Measurements from ENCODE around the gene CLCA1. TPM values are rescaled to one million over a fixed set of nuclear protein-coding genes. Genes with fewer than 3 reads are reported as not detected.

Gene CLCA1
- total RNA-seq, 1 donor from 2014 or later: not detected

DNA sequence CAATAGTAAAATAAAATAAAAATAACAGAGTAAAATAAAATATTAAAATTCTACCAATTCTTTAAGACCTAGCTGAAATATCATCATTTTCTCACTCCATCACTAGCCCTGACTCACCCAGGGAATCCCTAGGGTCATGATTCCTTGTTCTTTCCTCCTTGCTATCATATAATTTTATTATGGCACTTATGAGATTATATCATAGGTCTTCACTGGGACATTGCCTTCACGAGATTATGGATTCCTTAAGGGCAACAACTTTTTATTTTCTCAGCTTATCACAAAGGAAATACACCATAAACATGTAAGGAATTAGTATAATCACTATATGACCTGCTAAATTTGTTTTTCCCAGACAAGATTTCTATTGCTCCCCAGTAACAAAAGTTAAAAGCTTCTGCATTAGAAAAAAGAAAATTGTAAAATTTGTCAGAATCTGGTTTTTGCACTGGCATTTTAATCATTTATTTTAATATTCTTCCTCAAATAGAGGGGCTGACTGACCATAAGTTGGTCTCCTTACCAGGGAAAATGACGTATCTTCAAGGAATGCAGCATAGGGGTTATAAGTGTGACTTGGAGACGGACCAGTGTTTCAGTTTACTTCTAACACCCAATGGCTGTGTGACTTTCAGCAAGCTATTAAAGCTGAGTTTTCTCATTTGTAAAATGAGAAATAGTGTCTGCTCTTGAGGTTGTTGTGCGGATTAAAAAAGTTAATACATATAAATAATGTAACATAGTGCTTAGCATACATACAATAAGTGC, 69.4 kb downstream of the CLCA1 start:
- intact Hi-C loops (cut with DNase I): no loop called here
- Histone ChIP-seq H3K36me3 (no peaks in the 10 kb centered on the region), H3K4me1 (no peaks in the 10 kb centered on the region), H3K4me3 (no peak overlapping the region), H3K27ac (no peak overlapping the region), H3K27me3 (no peaks in the 10 kb centered on the region), H3K9me3 (no peaks in the 10 kb centered on the region)
- TF ChIP-seq, protein P1, sequence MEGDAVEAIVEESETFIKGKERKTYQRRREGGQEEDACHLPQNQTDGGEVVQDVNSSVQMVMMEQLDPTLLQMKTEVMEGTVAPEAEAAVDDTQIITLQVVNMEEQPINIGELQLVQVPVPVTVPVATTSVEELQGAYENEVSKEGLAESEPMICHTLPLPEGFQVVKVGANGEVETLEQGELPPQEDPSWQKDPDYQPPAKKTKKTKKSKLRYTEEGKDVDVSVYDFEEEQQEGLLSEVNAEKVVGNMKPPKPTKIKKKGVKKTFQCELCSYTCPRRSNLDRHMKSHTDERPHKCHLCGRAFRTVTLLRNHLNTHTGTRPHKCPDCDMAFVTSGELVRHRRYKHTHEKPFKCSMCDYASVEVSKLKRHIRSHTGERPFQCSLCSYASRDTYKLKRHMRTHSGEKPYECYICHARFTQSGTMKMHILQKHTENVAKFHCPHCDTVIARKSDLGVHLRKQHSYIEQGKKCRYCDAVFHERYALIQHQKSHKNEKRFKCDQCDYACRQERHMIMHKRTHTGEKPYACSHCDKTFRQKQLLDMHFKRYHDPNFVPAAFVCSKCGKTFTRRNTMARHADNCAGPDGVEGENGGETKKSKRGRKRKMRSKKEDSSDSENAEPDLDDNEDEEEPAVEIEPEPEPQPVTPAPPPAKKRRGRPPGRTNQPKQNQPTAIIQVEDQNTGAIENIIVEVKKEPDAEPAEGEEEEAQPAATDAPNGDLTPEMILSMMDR (IDR thresholded peaks at IDR 0.05): no peak
- TF ChIP-seq POLR2A (IDR thresholded peaks at IDR 0.05): no peak
- no peak for TF ChIP-seq POLR2AphosphoS5 (IDR thresholded peaks at IDR 0.05; ENCODE audit: insufficient read depth in 1 of 2, low read depth in 1 of 2)
- no peak for DNase-seq (ENCODE audit: extremely low spot score in 2 of 2)

DNA sequence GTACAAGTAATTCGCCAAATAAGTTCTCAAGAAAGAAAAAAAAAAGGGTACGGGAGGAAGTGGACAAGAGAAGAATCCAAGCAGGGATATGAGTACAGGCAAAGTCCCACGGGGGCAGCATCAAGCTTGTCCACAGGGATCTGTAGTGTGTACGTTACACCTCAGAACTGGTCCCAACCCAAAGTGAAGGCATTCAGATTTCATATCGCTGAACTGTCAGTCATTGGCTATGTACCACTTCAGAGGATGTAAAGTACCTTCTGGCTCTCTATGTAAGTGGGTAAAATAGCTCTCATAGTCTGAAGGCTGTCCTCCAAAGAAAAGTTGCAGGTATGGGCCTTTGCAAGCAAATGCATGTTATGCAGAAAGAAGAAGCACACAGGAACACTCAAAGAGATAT, 70.0 kb downstream of the CLCA1 start:
- intact Hi-C loops (cut with DNase I): no loop called here
- no peaks in the 10 kb centered on the region for H3K36me3 ChIP-seq
- H3K4me3 ChIP-seq: no peak overlapping the region
- no peaks in the 10 kb centered on the region for H3K27me3 ChIP-seq
- TF ChIP-seq, protein P1 (IDR thresholded peaks at IDR 0.05): no peak
- TF ChIP-seq POLR2A (IDR thresholded peaks at IDR 0.05): no peak
- no peak for TF ChIP-seq POLR2AphosphoS5 (IDR thresholded peaks at IDR 0.05; ENCODE audit: insufficient read depth in 1 of 2, low read depth in 1 of 2)
- no peaks in the 10 kb centered on the region for H3K9me3 ChIP-seq
- DNase-seq (ENCODE audit: extremely low spot score in 2 of 2): no peak
- no peak overlapping the region for H3K27ac ChIP-seq
- no peaks in the 10 kb centered on the region for H3K4me1 ChIP-seq

DNA sequence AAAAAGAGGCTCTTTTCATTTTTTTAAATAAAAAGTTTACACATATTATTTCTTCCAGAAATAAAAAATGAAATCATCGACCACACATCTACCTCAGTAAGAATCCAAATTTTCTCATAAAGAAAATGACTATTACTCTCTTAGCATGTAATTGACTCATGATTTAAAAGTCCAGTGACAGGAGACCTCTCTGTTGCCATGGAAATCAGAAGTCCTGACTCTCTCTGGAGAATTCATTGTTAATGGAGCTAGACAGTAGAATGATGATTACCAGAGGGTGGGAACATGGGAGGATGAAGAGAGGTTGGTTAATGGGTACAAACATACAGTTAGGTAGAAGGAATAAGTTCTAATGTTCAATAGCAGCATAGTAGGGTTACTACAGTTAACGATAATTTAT, 73.1 kb downstream of the CLCA1 start:
- Histone ChIP-seq H3K9me3 (no peaks in the 10 kb centered on the region), H3K4me1 (no peaks in the 10 kb centered on the region), H3K36me3 (no peaks in the 10 kb centered on the region), H3K4me3 (no peak overlapping the region), H3K27me3 (no peaks in the 10 kb centered on the region), H3K27ac (no peak overlapping the region)
- intact Hi-C loops (cut with DNase I): no loop called here
- TF ChIP-seq POLR2A (IDR thresholded peaks at IDR 0.05) (no peak), POLR2AphosphoS5 (IDR thresholded peaks at IDR 0.05; ENCODE audit: insufficient read depth in 1 of 2, low read depth in 1 of 2) (no peak)
- TF ChIP-seq, protein P1 (IDR thresholded peaks at IDR 0.05): no peak
- DNase-seq (ENCODE audit: extremely low spot score in 2 of 2): no peak

DNA sequence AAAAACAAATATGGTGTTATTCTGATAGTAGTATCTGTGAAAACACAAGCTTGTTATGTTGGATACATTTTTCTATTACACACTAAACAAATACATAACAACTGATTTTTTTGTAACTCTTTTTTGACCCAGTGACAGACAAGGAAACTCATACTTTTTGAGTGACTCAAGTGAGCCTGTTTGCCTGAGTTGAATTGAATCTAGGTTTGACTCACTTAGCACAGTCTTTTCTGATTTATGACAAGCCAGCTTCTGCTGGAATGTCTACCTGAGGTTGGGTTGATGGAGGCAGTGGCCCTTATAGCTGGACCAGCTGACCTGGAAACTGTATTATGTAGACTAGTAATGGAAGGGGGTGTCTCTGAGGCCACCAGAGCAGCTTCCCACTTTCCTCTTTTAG, 73.9 kb downstream of the CLCA1 start:
- Histone ChIP-seq H3K27ac (no peak overlapping the region), H3K27me3 (no peaks in the 10 kb centered on the region), H3K36me3 (no peaks in the 10 kb centered on the region), H3K4me1 (no peaks in the 10 kb centered on the region), H3K9me3 (no peaks in the 10 kb centered on the region), H3K4me3 (no peak overlapping the region)
- DNase-seq (ENCODE audit: extremely low spot score in 2 of 2): no peak
- TF ChIP-seq, protein P1 (IDR thresholded peaks at IDR 0.05): no peak
- TF ChIP-seq POLR2A (IDR thresholded peaks at IDR 0.05): no peak
- TF ChIP-seq POLR2AphosphoS5 (IDR thresholded peaks at IDR 0.05; ENCODE audit: insufficient read depth in 1 of 2, low read depth in 1 of 2): peak in 1 of 2 donors; percentile 59
- intact Hi-C loops (cut with DNase I): no loop called here

DNA sequence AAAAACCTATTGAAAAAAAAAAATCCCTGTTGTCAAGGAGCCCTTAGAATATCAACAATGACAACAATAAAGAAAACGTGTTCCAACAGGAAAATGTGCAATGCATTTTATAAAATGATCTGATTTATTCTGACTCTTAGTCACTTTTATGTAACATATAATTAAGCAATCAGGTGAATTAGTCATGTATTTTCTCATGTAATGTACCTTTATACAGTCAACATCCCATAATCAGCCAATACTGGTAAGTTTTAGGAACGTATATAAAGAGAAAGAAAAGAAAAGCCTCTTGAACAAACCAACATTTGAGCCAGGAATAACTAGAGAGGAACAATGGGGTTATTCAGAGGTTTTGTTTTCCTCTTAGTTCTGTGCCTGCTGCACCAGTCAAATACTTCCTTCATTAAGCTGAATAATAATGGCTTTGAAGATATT, 78.1 kb downstream of the CLCA1 start, which contains the start of gene CLCA4:
Gene CLCA4 (plus strand): TSS at position 292 of the 435 bp plus-strand sequence. CDS start 42 bp downstream, at position 334.
- no peaks in the 10 kb centered on the region for H3K36me3 ChIP-seq
- H3K4me3 ChIP-seq: peak within 1 kb of the TSS in 1 of 2 donors; percentile 4
- no peaks in the 10 kb centered on the region for H3K4me1 ChIP-seq
- no peak for TF ChIP-seq POLR2A (IDR thresholded peaks at IDR 0.05)
- TF ChIP-seq POLR2AphosphoS5 (IDR thresholded peaks at IDR 0.05; ENCODE audit: insufficient read depth in 1 of 2, low read depth in 1 of 2): peak in 1 of 2 donors; percentile 73
- TF ChIP-seq, protein P1 (IDR thresholded peaks at IDR 0.05): no peak
- H3K27me3 ChIP-seq: no peaks in the 10 kb centered on the region
- no peak within 1 kb of the TSS for H3K27ac ChIP-seq
- DNase-seq (ENCODE audit: extremely low spot score in 2 of 2): no peak
- intact Hi-C loops (cut with DNase I): no loop called here
- no peaks in the 10 kb centered on the region for H3K9me3 ChIP-seq

Data from vagina (tissue), 2 donors.